K562 (cell line): ENCODE measurements around the gene HOXB8. TPM values are rescaled to one million over a fixed set of nuclear protein-coding genes. Genes with fewer than 3 reads are reported as not detected.
A peak's percentile ranks its signal among the peaks of the same experiment; 100 is the strongest.

Experiments used
- CBX2 ChIP-seq: fragments of 200-600 bp; sonication (generic); IDR thresholded peaks from one replicate; pipeline ENCODE4 v1.6.1; 2012; ENCODE audit warnings: mild to moderate bottlenecking, low read length, inconsistent platforms; ENCODE audit not compliant: insufficient read depth, poor library complexity, severe bottlenecking
- ESRRB ChIP-seq: fragments of 250-450 bp; sonication (Bioruptor Pico); IDR thresholded peaks from 2 replicates; pipeline ENCODE4 v1.5.0; 2020; ENCODE audit warnings: mild to moderate bottlenecking, moderate library complexity, borderline replicate concordance
- FOXM1 ChIP-seq, 2 experiments: fragments of 450-650 bp in 1 of 2; sonication (generic) in 1 of 2; formaldehyde crosslinking in 1 of 2; IDR thresholded peaks; 2 replicates each; pipeline versions ENCODE4 v1.6.1 to v1.9.0; 2017 to 2022; ENCODE audit warnings: low read depth in 2 of 2, mild to moderate bottlenecking in 2 of 2, missing genetic modification reagents in 1 of 2, moderate library complexity in 1 of 2
- GATAD2B ChIP-seq: fragments of 450-650 bp; IDR thresholded peaks from 2 replicates; pipeline ENCODE4 v1.6.1; 2017; ENCODE audit warnings: mild to moderate bottlenecking, borderline replicate concordance
- HDAC1 ChIP-seq, 2 experiments: fragments of 450-650 bp; IDR thresholded peaks; 2 replicates each; pipeline ENCODE4 v1.6.1; 2016 to 2017; ENCODE audit warnings: inconsistent platforms in 1 of 2, mild to moderate bottlenecking in 1 of 2, moderate library complexity in 1 of 2
- HNRNPK ChIP-seq: fragments of 200-400 bp; formaldehyde crosslinking; IDR thresholded peaks from one replicate; pipeline ENCODE4 v1.6.1; 2018; ENCODE audit warnings: mild to moderate bottlenecking, low read depth, low read length; ENCODE audit not compliant: poor library complexity, severe bottlenecking
- MEF2D ChIP-seq: conservative IDR thresholded peaks from 2 replicates; pipeline ENCODE4 v1.6.1; 2016; ENCODE audit warnings: low read depth, missing genetic modification characterization, missing compliant biosample characterization
- MEIS2 ChIP-seq: fragments of 450-650 bp; IDR thresholded peaks from 2 replicates; pipeline ENCODE4 v1.6.1; 2014; ENCODE audit warnings: mild to moderate bottlenecking; ENCODE audit not compliant: partially characterized antibody
- MTA1 ChIP-seq: fragments of 450-650 bp; IDR thresholded peaks from 2 replicates; pipeline ENCODE4 v1.6.1; 2017; ENCODE audit warnings: borderline replicate concordance
- MXI1 ChIP-seq: IDR thresholded peaks from 2 replicates; pipeline ENCODE4 v1.6.1; 2011; ENCODE audit warnings: low read depth, mild to moderate bottlenecking, improper control_type of control experiment, low read length
- NFXL1 ChIP-seq: fragments of 450-650 bp; formaldehyde crosslinking; IDR thresholded peaks from 2 replicates; pipeline ENCODE4 v1.4.0; 2021; ENCODE audit warnings: mild to moderate bottlenecking
- PCBP2 ChIP-seq: fragments of 200-400 bp; formaldehyde crosslinking; IDR thresholded peaks from 2 replicates; pipeline ENCODE4 v1.6.1; 2018; ENCODE audit warnings: low read length, low read depth, mild to moderate bottlenecking, moderate library complexity; ENCODE audit not compliant: poor library complexity, severe bottlenecking
- SMARCA4 ChIP-seq: fragments of 450-650 bp; IDR thresholded peaks from 2 replicates; pipeline ENCODE4 v1.6.1; 2016
- SUPT5H ChIP-seq: fragments of 450-650 bp; IDR thresholded peaks from 2 replicates; pipeline ENCODE4 v1.6.1; 2016
- TBL1XR1 ChIP-seq, 2 experiments: IDR thresholded peaks; 2 replicates each; pipeline ENCODE4 v1.6.1; 2012; ENCODE audit warnings: improper control_type of control experiment in 2 of 2, low read length in 2 of 2, mild to moderate bottlenecking in 1 of 2
- TCF7L2 ChIP-seq: fragments of 150-350 bp; IDR thresholded peaks from 2 replicates; pipeline ENCODE4 v1.6.1; 2016; ENCODE audit warnings: low read depth, mild to moderate bottlenecking, low read length, moderate library complexity
- TFAM ChIP-seq: fragments of 250-450 bp; sonication (Bioruptor Pico); conservative IDR thresholded peaks from 2 replicates; pipeline ENCODE4 v1.5.0; 2021; ENCODE audit warnings: mild to moderate bottlenecking, moderate library complexity
- XRCC5 ChIP-seq: fragments of 200-400 bp; formaldehyde crosslinking; IDR thresholded peaks from 2 replicates; pipeline ENCODE4 v1.6.1; 2017; ENCODE audit warnings: low read depth, mild to moderate bottlenecking, low read length
- ZBTB33 ChIP-seq: sonication (generic); formaldehyde crosslinking; IDR thresholded peaks from 2 replicates; pipeline ENCODE4 v1.8.1; 2023; ENCODE audit warnings: mild to moderate bottlenecking, missing genetic modification reagents
- ZBTB43 ChIP-seq: sonication (generic); formaldehyde crosslinking; IDR thresholded peaks from 2 replicates; pipeline ENCODE4 v1.8.0; 2023; ENCODE audit warnings: mild to moderate bottlenecking, missing genetic modification reagents
- ZNF431 ChIP-seq: sonication (generic); formaldehyde crosslinking; IDR thresholded peaks from 2 replicates; pipeline ENCODE4 v1.8.0; 2022; ENCODE audit warnings: mild to moderate bottlenecking, missing genetic modification reagents
- ZNF551 ChIP-seq: fragments of 250-450 bp; sonication (Bioruptor Pico); IDR thresholded peaks from 2 replicates; pipeline ENCODE4 v1.5.0; 2021; ENCODE audit warnings: mild to moderate bottlenecking, moderate library complexity
- ZNF639 ChIP-seq, 2 experiments: fragments of 200-800 bp in 1 of 2; sonication (Bioruptor generic) in 1 of 2; sonication (generic) in 1 of 2; formaldehyde crosslinking in 1 of 2; IDR thresholded peaks in 1 of 2; conservative IDR thresholded peaks in 1 of 2; 2 replicates each; pipeline versions ENCODE4 v1.5.0 to v1.6.1; 2016 to 2020; ENCODE audit warnings: missing compliant biosample characterization in 1 of 2, missing genetic modification characterization in 1 of 2, missing genetic modification reagents in 1 of 2
- ZNF695 ChIP-seq: fragments of 450-650 bp; formaldehyde crosslinking; IDR thresholded peaks from 2 replicates; pipeline ENCODE4 v1.4.0; 2020; ENCODE audit warnings: mild to moderate bottlenecking, moderate library complexity
- polyA plus RNA-seq, 8 experiments: library from polyadenylated mRNA; depleted of rRNA in 4 of 8; stranded (reverse) in 5 of 8; unstranded in 3 of 8; fragments of >200 nt; fragmentation: Nextera tagmentation in 2 of 8; fragmentation: Illumina TruSeq in 1 of 8; extraction: Ambion mirVana in 2 of 8; extraction: Trizol in 1 of 8; gene quantifications; 2 replicates each; pipeline versions ENCODE4 v1.2.1 to v1.2.3, GENCODE V29; 2011 to 2014; ENCODE audit warnings: inconsistent platforms in 1 of 8, missing spikeins in 1 of 8
- total RNA-seq, 7 experiments: library from RNA; depleted of rRNA in 6 of 7; stranded (reverse); fragments of >200 nt in 6 of 7; fragmentation: Illumina TruSeq in 2 of 7; extraction: Trizol in 2 of 7; gene quantifications; 2 replicates each; pipeline versions ENCODE4 v1.2.1 to v1.2.3, GENCODE V29; 2011 to 2021; ENCODE audit warnings: low replicate concordance in 1 of 7

The HOXB8 gene
- total and polyA plus RNA-seq, 9 of the 15 experiments (the other 6 are each of a cell fraction or from before 2014, with no cell fraction given) = 0.52 to 23.8 (median 3.6) TPM

GRCh38 chr17:48646183-48647102 lies 31.4 kb upstream of the HOXB8 start (continued):
- TF ChIP-seq ZBTB33 (peak; percentile 91), NFXL1 (CRISPR knock-in tag) (no peak), ZNF431 (CRISPR knock-in tag) (no peak), ZNF639 (CRISPR knock-in tag; conservative IDR thresholded peaks at IDR 0.05 in 1 of 2, IDR thresholded peaks at IDR 0.05 in 1 of 2) (no peak), CBX2 (no peak), XRCC5 (no peak), SMARCA4 (no peak), PCBP2 (no peak), MTA1 (no peak), TBL1XR1 (IDR thresholded peaks at IDR 0.05; ENCODE audit: low read length in 2 of 2) (no peak), MEF2D (no peak), HDAC1 (IDR thresholded peaks at IDR 0.05) (peak in 1 of 2 experiments; percentile 23; a peak in 1 of 4 replicates), FOXM1 (IDR thresholded peaks at IDR 0.05; ENCODE audit: low read depth) (no peak), FOXM1 (CRISPR knock-in tag; IDR thresholded peaks at IDR 0.05; ENCODE audit: low read depth) (no peak), ZNF695 (CRISPR knock-in tag) (no peak), GATAD2B (no peak), ESRRB (CRISPR knock-in tag) (no peak), MEIS2 (no peak), SUPT5H (peak; percentile 37; the same call in 1 of the 2 replicates), ZNF551 (CRISPR knock-in tag) (no peak), TCF7L2 (no peak), TFAM (CRISPR knock-in tag) (no peak), HNRNPK (no peak), ZBTB43 (no peak), MXI1 (no peak)
